GM18517 (cell line): ENCODE results near the gene IFTAP.
"Not testable (repeated sequence)": the region's sequence is repeated elsewhere in the genome, so short reads cannot be mapped to it uniquely, and the experiment has no call there.

ENCODE experiments used
- ATAC-seq: cut with Tn5 transposase; IDR thresholded peaks from one replicate; pipeline ENCODE4 v1.9.1; 2021; ENCODE audit warnings: mild to moderate bottlenecking, moderate library complexity; ENCODE audit not compliant: unreplicated experiment

Gene IFTAP

GRCh38 chr11:36635066-36635862, 41.0 kb downstream of the IFTAP start:
- ATAC-seq = no peak

GRCh38 chr11:36638556-36638955, 44.3 kb downstream of the IFTAP start:
- ATAC-seq = no peak

- ATAC-seq = no peak
Observed at GRCh38 chr11:36657610-36658267, 63.4 kb downstream of the IFTAP start.

GRCh38 chr11:36661359-36661758, 67.1 kb downstream of the IFTAP start:
- not testable (repeated sequence) for ATAC-seq

- no peak for ATAC-seq
Observed at GRCh38 chr11:36672815-36673450, 78.6 kb downstream of the IFTAP start.

- not testable (repeated sequence) for ATAC-seq
Observed at GRCh38 chr11:36679547-36679946, 85.2 kb downstream of the IFTAP start.

- ATAC-seq = no peak
Observed at GRCh38 chr11:36683818-36684217, 89.5 kb downstream of the IFTAP start.

- ATAC-seq = no peak
Observed at GRCh38 chr11:36684840-36685801, 90.8 kb downstream of the IFTAP start.

GRCh38 chr11:36688132-36688531, 93.8 kb downstream of the IFTAP start:
- ATAC-seq = no peak

GRCh38 chr11:36688571-36689291, 94.4 kb downstream of the IFTAP start:
- ATAC-seq = no peak

- ATAC-seq = no peak
Observed at GRCh38 chr11:36689442-36689841, 95.1 kb downstream of the IFTAP start.

- ATAC-seq = no peak
Observed at GRCh38 chr11:36692704-36693103, 98.4 kb downstream of the IFTAP start.

- ATAC-seq = no peak
Observed at GRCh38 chr11:36693139-36693843, 99.0 kb downstream of the IFTAP start.

GRCh38 chr11:36695111-36695510, 100.8 kb downstream of the IFTAP start:
- no peak for ATAC-seq

- no peak for ATAC-seq
Observed at GRCh38 chr11:36695571-36695970, 101.3 kb downstream of the IFTAP start.

GRCh38 chr11:36696550-36696949, 102.2 kb downstream of the IFTAP start:
- no peak for ATAC-seq

GRCh38 chr11:36699271-36699670, 105.0 kb downstream of the IFTAP start:
- no peak for ATAC-seq

- ATAC-seq = no peak
Observed at GRCh38 chr11:36700246-36700645, 105.9 kb downstream of the IFTAP start.

GRCh38 chr11:36702330-36703054, 108.2 kb downstream of the IFTAP start:
- ATAC-seq = peak; percentile 81
